GM19238 (cell line): Measurements from ENCODE around the gene COPS3.

Experiments
- DNase-seq: peaks from one replicate; pipeline ENCODE4 v3.0.0; 2011; ENCODE audit warnings: low spot score; ENCODE audit not compliant: insufficient read length

The COPS3 gene

DNA sequence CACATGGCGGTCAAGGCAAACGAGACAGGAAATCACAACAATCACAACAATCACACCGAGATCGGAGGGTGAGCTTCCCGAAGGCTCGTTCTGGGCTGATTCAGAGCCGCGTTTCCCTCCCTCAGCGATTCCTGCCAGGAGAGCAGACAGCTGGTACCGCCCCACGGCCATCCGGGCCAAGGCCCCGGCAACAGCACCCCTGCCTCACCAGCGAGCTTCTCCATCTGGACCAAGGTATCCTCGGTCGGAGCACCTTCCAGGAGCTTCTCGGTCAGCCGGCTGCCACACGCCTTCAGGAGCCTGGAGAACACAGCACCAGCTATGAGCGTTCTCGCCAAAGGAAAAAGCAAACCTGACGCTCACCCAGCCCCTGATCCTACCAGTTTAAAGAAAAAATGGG, 59.7 kb downstream of the COPS3 start:
- DNase-seq = no peak

- no peak for DNase-seq
Measured at GRCh38 chr17:17220529-17220928, 60.5 kb downstream of the COPS3 start.

DNA sequence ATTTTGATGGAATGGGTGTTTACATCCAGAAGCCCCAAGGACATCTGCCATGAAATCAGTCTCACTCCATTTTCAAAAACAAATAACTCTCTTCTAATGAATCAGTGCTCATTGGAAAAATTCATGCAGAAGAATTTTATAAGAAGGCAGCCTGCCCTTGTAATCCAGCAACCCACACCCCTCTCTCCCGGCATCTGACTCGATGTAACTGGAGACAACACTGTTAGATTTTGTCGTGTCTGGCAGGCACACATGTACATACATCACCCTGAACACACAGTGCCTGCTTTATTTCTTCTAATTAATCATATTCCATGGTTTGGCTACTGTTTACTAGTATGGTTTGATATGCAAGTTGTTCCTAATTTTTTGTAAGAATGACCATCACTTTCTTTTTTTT, 63.1 kb downstream of the COPS3 start:
- no peak for DNase-seq

GRCh38 chr17:17216776-17217175, 64.3 kb downstream of the COPS3 start:
- no peak for DNase-seq

DNA sequence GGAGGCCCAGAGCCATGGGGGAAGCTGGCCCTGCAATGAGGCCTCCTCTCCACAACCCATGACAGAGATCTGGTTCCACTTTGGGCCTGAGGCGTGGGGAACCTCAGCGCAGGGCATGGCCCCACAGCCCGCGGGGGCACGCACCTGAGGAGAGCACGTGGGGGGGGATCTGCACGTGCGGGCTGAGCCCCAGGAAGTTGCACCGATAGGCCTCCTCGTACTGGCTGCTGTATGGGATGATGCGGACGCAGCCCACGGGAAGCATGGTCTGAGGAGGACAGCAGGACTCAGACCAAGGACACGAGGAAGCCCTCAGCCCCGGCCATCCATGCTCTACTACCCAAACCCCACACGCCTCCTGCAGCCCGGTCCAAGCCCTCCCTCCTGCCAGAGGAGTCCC, 64.8 kb downstream of the COPS3 start:
- DNase-seq = no peak

- no peak for DNase-seq
Measured at GRCh38 chr17:17215575-17215974, 65.5 kb downstream of the COPS3 start.

GRCh38 chr17:17214646-17215436, 66.2 kb downstream of the COPS3 start:
- DNase-seq = no peak

- DNase-seq = no peak
Measured at GRCh38 chr17:17213775-17214174, 67.3 kb downstream of the COPS3 start.

DNA sequence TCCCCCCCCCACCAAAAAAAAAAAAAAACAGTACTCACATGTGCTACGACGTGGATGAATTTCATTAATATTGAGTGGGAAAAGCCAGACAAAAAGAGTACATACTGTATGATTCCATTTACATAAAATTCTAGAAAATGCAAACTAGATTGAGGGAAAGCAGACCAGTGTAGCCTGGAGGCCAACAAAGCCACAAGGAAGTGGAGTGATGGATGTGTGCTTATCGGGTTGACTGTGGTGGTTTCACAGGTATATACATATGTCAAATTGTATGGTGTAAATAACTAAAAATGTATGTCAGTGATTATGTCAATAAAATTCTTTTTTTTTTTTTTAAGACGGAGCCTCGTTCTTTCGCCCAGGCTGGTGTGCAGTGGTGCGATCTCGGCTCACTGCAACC, 73.0 kb downstream of the COPS3 start:
- DNase-seq = no peak

GRCh38 chr17:17206913-17207335, 74.1 kb downstream of the COPS3 start:
- no peak for DNase-seq

- peak; percentile 86 for DNase-seq
Measured at GRCh38 chr17:17206124-17206912, 74.7 kb downstream of the COPS3 start, which contains the start of gene PLD6. Gene PLD6, minus strand, starts transcription at chr17:17206333. Its CDS starts 47 bp downstream, at chr17:17206286.

DNA sequence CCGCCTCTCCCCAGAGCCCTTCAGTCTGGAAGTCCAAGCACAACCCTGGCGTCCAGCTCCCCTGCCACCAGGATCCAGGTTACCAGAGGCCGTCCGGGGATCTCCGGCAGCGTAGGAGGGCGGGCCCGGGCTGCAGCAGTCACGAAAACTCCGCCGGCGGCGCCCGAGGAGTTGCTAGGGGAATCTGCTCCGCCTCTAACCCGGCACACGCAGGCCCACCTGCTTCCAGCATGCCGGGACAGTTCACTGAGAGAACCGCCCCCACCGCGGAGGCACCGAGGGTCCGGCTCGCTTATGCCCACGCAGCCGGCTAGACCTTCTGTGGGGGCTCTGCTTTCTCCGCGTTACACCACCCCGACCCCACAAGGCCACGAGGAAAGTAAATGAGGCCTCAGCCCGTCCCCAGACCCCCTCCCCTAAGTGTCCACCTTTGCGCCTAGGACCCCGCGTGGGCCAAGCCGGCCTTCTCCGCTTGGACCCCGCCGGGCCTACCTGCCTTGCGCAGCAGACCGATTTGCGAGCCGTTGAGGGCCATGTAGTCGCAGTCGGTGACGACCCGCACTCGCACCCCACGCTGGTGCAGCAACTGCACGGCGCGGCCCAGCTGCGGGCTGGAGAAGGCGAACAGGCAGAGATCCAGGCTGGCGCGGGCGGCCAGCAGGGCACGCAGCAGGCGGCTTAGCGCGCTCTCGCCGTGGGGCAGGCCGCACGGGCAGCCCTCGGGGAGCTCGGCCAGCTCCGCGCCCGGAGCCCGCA, 75.5 kb downstream of the COPS3 start:
- DNase-seq = peak; percentile 69

DNA sequence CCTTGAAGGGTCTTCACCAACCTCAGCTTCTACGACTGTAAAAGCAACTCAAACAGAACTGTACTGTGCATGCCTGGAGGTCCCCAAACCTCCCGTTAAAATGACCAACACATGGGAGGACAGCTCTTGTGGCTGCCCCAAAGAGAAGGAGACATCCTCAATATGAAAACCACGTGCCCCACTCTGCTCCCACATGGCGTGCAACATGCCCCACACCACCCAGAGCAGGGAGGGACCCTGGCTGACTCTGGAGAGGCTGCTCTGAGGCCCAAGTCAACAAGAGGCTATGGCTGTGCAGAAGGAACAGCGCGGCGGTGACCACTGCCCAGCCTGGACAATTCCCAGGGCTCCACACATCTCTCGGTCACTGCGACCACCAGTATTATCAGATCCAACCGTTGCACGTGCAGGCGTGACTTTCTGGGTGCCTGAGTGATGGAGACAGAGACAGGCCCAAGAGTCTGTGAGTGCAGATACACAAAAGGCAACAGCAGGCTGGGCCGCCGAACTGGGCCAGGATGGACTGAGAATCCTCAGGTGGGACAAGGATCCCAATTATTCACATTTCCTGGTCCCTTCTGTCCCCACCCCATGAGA, 76.3 kb downstream of the COPS3 start:
- DNase-seq = no peak

DNA sequence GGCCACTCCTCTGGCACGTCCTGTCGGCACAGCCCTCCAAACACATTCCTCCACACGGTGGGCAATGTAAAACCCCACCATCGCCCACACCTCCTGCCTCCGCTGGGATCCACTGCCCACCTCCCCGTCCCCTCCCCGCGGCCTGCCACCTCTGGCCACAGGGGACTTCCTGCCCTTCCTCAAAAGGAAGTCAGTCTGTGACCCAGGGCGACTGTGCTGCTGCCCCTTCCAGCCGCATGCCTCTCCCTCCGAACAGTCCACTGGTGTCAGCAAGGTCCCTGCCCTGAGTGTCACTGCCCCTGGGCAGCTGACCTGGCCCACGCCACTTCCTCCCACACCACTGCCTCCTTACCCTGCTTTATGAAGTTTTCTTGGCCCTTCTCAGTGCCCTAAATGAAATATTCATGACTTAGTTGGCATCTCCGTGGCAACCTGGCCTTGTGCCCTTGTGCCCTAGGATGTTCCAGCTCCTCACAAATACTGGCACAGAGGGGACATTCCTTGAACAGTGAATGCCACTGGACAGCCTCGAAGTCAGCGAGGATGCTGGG, 76.9 kb downstream of the COPS3 start:
- DNase-seq = no peak

- DNase-seq = no peak
Measured at GRCh38 chr17:17203173-17203730, 77.8 kb downstream of the COPS3 start.

- DNase-seq = no peak
Measured at GRCh38 chr17:17201907-17202306, 79.1 kb downstream of the COPS3 start.

- DNase-seq = no peak
Measured at GRCh38 chr17:17201271-17201670, 79.8 kb downstream of the COPS3 start.

- no peak for DNase-seq
Measured at GRCh38 chr17:17200831-17201230, 80.2 kb downstream of the COPS3 start.

DNA sequence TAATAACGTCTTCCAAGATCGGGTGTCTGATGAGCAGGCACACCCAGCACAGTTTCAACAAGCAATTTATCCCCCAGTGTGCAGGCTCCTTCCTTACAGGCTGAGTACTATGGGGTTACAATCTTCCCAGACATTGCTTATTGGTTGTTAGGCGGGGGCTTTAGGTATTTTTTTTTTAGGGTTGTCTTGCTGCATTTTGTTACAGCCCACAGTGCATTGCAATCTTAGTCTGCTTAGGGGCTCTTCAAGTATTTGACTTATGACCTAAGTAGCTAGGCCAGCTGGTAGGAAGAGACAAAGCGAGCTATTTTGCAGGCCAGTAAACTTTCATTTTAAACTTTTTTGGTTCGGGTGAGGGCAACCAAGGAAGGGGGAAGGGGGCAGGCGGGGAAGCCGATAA, 80.7 kb downstream of the COPS3 start:
- DNase-seq = no peak

- DNase-seq = no peak
Measured at GRCh38 chr17:17198281-17198680, 82.8 kb downstream of the COPS3 start.

DNA sequence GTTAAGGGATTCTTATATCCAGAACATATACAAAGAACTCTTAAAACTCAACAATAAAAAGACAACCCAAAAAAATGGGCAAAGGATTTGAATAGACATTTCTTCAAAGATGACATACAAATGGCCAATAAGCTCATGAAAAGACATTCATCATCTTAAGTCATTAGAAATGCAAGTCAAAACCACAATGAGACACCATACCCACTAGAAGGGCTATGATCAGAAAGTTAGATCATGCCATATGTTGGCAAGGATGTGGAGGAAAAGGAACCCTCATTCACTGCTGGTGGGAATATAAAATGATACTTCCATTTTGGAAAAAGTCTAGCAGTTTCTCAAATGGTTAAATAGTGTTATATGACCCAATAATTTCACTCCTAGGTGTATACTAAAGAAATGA, 84.3 kb downstream of the COPS3 start:
- DNase-seq = no peak
